OCI-LY1 (cell line): ENCODE results near the gene FIG4.
"Not testable (repeated sequence)": the region's sequence is repeated elsewhere in the genome, so short reads cannot be mapped to it uniquely, and the experiment has no call there.

ENCODE experiments used
- H2AFZ ChIP-seq: fragments of 200-600 bp; sonication (generic), shearing (Covaris generic); 2 replicates; pipeline ENCODE4 v1.6.0; 2014; ENCODE audit warnings: antibody characterized with exemption, mild to moderate bottlenecking, low read length
- H3F3A ChIP-seq: fragments of 200-600 bp; sonication (generic), shearing (Covaris generic); 2 replicates; pipeline ENCODE4 v1.6.0; 2014; ENCODE audit warnings: mild to moderate bottlenecking, antibody characterized with exemption, low read length, moderate library complexity; ENCODE audit not compliant: insufficient read depth
- H3K27ac ChIP-seq: fragments of 200-600 bp; sonication (generic); 2 replicates; pipeline ENCODE4 v1.5.1; 2014; ENCODE audit warnings: low read length, mixed run types, mild to moderate bottlenecking, low read depth; ENCODE audit not compliant: poor library complexity, severe bottlenecking
- H3K27me3 ChIP-seq: fragments of 200-600 bp; sonication (generic); 2 replicates; pipeline ENCODE4 v1.6.0; 2014; ENCODE audit warnings: antibody characterized with exemption, mild to moderate bottlenecking, low read length, moderate library complexity; ENCODE audit not compliant: insufficient read depth
- H3K36me3 ChIP-seq: fragments of 200-600 bp; sonication (generic); 2 replicates; pipeline ENCODE4 v1.6.1; 2014; ENCODE audit warnings: mild to moderate bottlenecking, antibody characterized with exemption, low read length, moderate library complexity, mixed read lengths; ENCODE audit not compliant: insufficient read depth
- H3K4me1 ChIP-seq: fragments of 200-600 bp; sonication (generic); 2 replicates; pipeline ENCODE4 v1.5.1; 2014; ENCODE audit warnings: mild to moderate bottlenecking, low read length, moderate library complexity; ENCODE audit not compliant: insufficient read depth, severe bottlenecking
- H3K4me2 ChIP-seq: fragments of 200-600 bp; sonication (generic), shearing (Covaris generic); 2 replicates; pipeline ENCODE4 v1.6.1; 2014; ENCODE audit warnings: low read length
- H3K4me3 ChIP-seq: fragments of 200-600 bp; sonication (generic); 2 replicates; pipeline ENCODE4 v1.5.1; 2014; ENCODE audit warnings: low read length, low read depth, mild to moderate bottlenecking, mixed read lengths; ENCODE audit not compliant: poor library complexity, severe bottlenecking
- H3K79me2 ChIP-seq: fragments of 200-600 bp; shearing (Covaris generic); 2 replicates; pipeline ENCODE4 v1.6.1; 2016; ENCODE audit warnings: mixed run types, low read length, mixed read lengths; ENCODE audit not compliant: insufficient read depth
- H3K9ac ChIP-seq: fragments of 200-600 bp; sonication (generic), shearing (Covaris generic); 2 replicates; pipeline ENCODE4 v1.6.1; 2014; ENCODE audit warnings: mild to moderate bottlenecking, low read length, mixed read lengths
- H3K9me2 ChIP-seq: fragments of 200-600 bp; sonication (generic), shearing (Covaris generic); 2 replicates; pipeline ENCODE4 v1.6.1; 2014; ENCODE audit warnings: low read depth, mild to moderate bottlenecking, low read length, mixed read lengths
- H3K9me3 ChIP-seq: fragments of 200-600 bp; shearing (Covaris generic); 2 replicates; pipeline ENCODE4 v1.6.1; 2014; ENCODE audit warnings: low read length, mixed read lengths
- H4K20me1 ChIP-seq: fragments of 200-600 bp; sonication (generic), shearing (Covaris generic); 2 replicates; pipeline ENCODE4 v1.6.0; 2016; ENCODE audit warnings: mild to moderate bottlenecking, low read length; ENCODE audit not compliant: insufficient read depth
- EZH2 ChIP-seq: fragments of 200-600 bp; sonication (generic), shearing (Covaris generic); IDR thresholded peaks from 2 replicates; pipeline ENCODE4 v1.8.0; 2017; ENCODE audit warnings: borderline replicate concordance, mixed run types, mild to moderate bottlenecking, antibody characterized with exemption, low read length, moderate library complexity, mixed read lengths
- TF ChIP-seq, protein P1 (sequence below): fragments of 200-600 bp; sonication (generic), shearing (Covaris generic); IDR thresholded peaks from 2 replicates; pipeline ENCODE4 v1.5.1; 2017; ENCODE audit warnings: mild to moderate bottlenecking, antibody characterized with exemption, low read length, moderate library complexity, mixed read lengths

The FIG4 gene

GRCh38 chr6:109672839-109673238, 18.3 kb upstream of the FIG4 start:
- H3K4me3 ChIP-seq, result no peak overlapping the region
- H3F3A ChIP-seq, result no peaks in the 10 kb centered on the region
- no peak overlapping the region for H3K9ac ChIP-seq
- no peaks in the 10 kb centered on the region for H3K36me3 ChIP-seq
- TF ChIP-seq EZH2, result no peak
- TF ChIP-seq, protein P1, sequence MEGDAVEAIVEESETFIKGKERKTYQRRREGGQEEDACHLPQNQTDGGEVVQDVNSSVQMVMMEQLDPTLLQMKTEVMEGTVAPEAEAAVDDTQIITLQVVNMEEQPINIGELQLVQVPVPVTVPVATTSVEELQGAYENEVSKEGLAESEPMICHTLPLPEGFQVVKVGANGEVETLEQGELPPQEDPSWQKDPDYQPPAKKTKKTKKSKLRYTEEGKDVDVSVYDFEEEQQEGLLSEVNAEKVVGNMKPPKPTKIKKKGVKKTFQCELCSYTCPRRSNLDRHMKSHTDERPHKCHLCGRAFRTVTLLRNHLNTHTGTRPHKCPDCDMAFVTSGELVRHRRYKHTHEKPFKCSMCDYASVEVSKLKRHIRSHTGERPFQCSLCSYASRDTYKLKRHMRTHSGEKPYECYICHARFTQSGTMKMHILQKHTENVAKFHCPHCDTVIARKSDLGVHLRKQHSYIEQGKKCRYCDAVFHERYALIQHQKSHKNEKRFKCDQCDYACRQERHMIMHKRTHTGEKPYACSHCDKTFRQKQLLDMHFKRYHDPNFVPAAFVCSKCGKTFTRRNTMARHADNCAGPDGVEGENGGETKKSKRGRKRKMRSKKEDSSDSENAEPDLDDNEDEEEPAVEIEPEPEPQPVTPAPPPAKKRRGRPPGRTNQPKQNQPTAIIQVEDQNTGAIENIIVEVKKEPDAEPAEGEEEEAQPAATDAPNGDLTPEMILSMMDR, result no peak
- no peaks in the 10 kb centered on the region for H3K27me3 ChIP-seq
- no peak overlapping the region for H3K27ac ChIP-seq
- H3K9me2 ChIP-seq, result no peaks in the 10 kb centered on the region
- no peaks in the 10 kb centered on the region for H3K9me3 ChIP-seq
- H4K20me1 ChIP-seq, result no peaks in the 10 kb centered on the region
- H3K4me2 ChIP-seq, result no peak overlapping the region
- H3K4me1 ChIP-seq, result no peaks in the 10 kb centered on the region
- no peak overlapping the region for H2AFZ ChIP-seq
- no peaks in the 10 kb centered on the region for H3K79me2 ChIP-seq

- H3K27me3 ChIP-seq, result no peaks in the 10 kb centered on the region
- no peaks in the 10 kb centered on the region for H3K9me3 ChIP-seq
- no peak overlapping the region for H2AFZ ChIP-seq
- H3F3A ChIP-seq, result no peaks in the 10 kb centered on the region
- H3K36me3 ChIP-seq, result no peaks in the 10 kb centered on the region
- H3K79me2 ChIP-seq, result no peaks in the 10 kb centered on the region
- no peaks in the 10 kb centered on the region for H3K9me2 ChIP-seq
- no peak overlapping the region for H3K27ac ChIP-seq
- no peak overlapping the region for H3K9ac ChIP-seq
- no peaks in the 10 kb centered on the region for H3K4me1 ChIP-seq
- H4K20me1 ChIP-seq, result no peaks in the 10 kb centered on the region
- no peak overlapping the region for H3K4me2 ChIP-seq
- TF ChIP-seq EZH2, result no peak
- TF ChIP-seq, protein P1, result no peak
- no peak overlapping the region for H3K4me3 ChIP-seq
Observed at GRCh38 chr6:109676724-109677123, 14.4 kb upstream of the FIG4 start.

DNA sequence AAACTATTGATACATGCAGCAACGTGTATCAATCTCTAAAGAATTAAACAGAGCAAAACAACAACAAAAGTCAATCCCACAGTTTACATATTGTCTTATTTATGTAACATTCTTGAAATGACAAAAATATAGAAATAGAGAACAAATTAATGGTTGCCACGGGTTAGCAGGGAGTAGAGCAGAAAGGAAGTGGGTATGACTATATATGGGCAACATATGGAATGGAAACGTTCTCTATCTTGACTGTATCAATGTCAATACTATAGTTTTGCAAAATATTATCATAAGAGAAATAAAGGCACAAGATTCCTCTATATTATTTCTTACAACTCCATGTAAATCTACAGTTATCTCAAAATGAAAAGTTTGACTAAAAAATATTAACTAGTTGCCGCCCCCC, 12.9 kb upstream of the FIG4 start:
- TF ChIP-seq, protein P1, result no peak
- no peak for TF ChIP-seq EZH2
- H3K36me3 ChIP-seq, result no peaks in the 10 kb centered on the region
- no peak overlapping the region for H3K27ac ChIP-seq

DNA sequence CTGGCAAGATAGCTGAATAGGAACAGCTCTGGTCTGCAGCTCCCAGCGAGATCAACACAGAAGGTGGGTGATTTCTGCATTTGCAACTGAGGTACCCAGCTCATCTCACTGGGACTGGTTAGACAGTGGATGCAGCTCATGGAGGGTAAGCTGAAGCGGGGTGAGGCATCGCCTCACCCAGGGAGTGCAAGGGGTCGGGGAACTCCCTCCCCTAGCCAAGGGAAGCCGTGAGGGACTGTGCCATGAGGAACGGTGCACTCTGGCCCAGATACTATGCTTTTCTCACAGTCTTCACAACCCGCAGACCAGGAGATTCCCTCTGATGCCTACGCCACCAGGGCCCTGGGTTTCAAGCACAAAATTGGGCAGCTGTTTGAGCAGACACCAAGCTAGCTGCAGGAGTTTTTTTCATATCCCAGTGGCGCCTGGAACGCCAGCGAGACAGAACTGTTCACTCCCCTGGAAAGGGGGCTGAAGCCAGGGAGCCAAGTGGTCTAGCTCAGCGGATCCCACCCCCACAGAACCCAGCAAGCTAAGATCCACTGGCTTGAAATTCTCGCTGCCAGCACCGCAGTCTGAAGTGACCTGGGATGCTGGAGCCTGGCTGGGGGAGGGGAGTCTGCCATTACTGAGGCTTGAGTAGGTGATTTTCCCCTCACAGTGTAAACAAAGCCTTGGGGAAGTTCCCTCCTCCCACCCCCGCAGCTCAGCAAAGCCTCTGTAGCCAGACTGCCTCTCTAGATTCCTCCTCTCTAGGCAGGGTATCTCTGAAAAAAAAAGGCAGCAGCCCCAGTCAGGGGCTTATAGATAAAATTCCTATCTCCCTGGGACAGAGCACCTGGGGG, 12.2 kb upstream of the FIG4 start:
- H3K79me2 ChIP-seq, H3K36me3 ChIP-seq, H3K4me3 ChIP-seq, H3K9me3 ChIP-seq, H3K9me2 ChIP-seq, H3K27me3 ChIP-seq, H3K27ac ChIP-seq, H4K20me1 ChIP-seq, H3K9ac ChIP-seq, H3F3A ChIP-seq, H3K4me1 ChIP-seq, H2AFZ ChIP-seq, H3K4me2 ChIP-seq: not testable (repeated sequence)

More for the DNA sequence above, 12.9 kb upstream of the FIG4 start:
- Histone ChIP-seq H3K4me1 (no peaks in the 10 kb centered on the region), H2AFZ (no peak overlapping the region), H3K4me2 (no peak overlapping the region), H3F3A (no peaks in the 10 kb centered on the region), H3K9me2 (no peaks in the 10 kb centered on the region), H3K27me3 (no peaks in the 10 kb centered on the region), H3K9ac (no peak overlapping the region), H4K20me1 (no peaks in the 10 kb centered on the region), H3K4me3 (no peak overlapping the region), H3K9me3 (no peaks in the 10 kb centered on the region), H3K79me2 (no peaks in the 10 kb centered on the region)
